ENCODE results near the gene KLB. TPM values are rescaled to one million over a fixed set of nuclear protein-coding genes. Genes with fewer than 3 reads are reported as not detected.
"Not testable (repeated sequence)": the region's sequence is repeated elsewhere in the genome, so short reads cannot be mapped to it uniquely, and the experiment has no call there.

KLB gene
- total RNA-seq = under 1 TPM; 0.03 to 0.28 (median 0.06) TPM
- 0.32 TPM for polyA plus RNA-seq
- long read RNA-seq, donor 1, partial matches to known transcripts = 0 of 2 reads
- long read RNA-seq, donor 1, other reads (novel, unspliced or antisense) = 2 of 2 reads
- long read RNA-seq, donor 2 = 0 reads
- long read RNA-seq, donor 3 = 0 reads
- long read RNA-seq, donor 4 = 0 reads

GRCh38 chr4:39406763-39407583 is at the start of gene KLB:
Gene KLB (plus strand): TSS chr4:39406930. CDS start chr4:39406950, 20 bp downstream.
- intact Hi-C loops (cut with DNase I) = no loop called here
- DNase-seq (no peak), ATAC-seq (no peak)
- 29% methylated on average over 12 of the region's 12 CpGs for WGBS
- no peak within 1 kb of the TSS for H3K27ac ChIP-seq (ENCODE audit: low read length)
- H3K27me3 ChIP-seq (ENCODE audit: control insufficient read depth, insufficient read depth) = no peaks in the 10 kb centered on the region
- H3K9me3 ChIP-seq (ENCODE audit: control insufficient read depth, low read length) = no peaks in the 10 kb centered on the region
- H3K4me1 ChIP-seq (ENCODE audit: control insufficient read depth, insufficient read depth, low read length) = no peaks in the 10 kb centered on the region
- peak within 1 kb of the TSS; percentile 16 for H3K4me3 ChIP-seq (ENCODE audit: low read length)

- ATAC-seq (no peak), DNase-seq (no peak)
- no peak overlapping the region for H3K4me3 ChIP-seq (ENCODE audit: low read length)
- no peaks in the 10 kb centered on the region for H3K9me3 ChIP-seq (ENCODE audit: control insufficient read depth, low read length)
- 94% methylated on average over 1 of the region's 1 CpG for WGBS
- intact Hi-C loops (cut with DNase I) = no loop called here
- no peak overlapping the region for H3K27ac ChIP-seq (ENCODE audit: low read length)
- no peaks in the 10 kb centered on the region for H3K27me3 ChIP-seq (ENCODE audit: control insufficient read depth, insufficient read depth)
- H3K4me1 ChIP-seq (ENCODE audit: control insufficient read depth, insufficient read depth, low read length) = no peaks in the 10 kb centered on the region
These were observed 49.7 kb upstream of the KLB start for GRCh38 chr4:39357002-39357401.

GRCh38 chr4:39360611-39361010 is 46.1 kb upstream of the KLB start:
- H3K27me3 ChIP-seq (ENCODE audit: control insufficient read depth, insufficient read depth); H3K9me3 ChIP-seq (ENCODE audit: control insufficient read depth, low read length); H3K4me1 ChIP-seq (ENCODE audit: control insufficient read depth, insufficient read depth, low read length); DNase-seq; ATAC-seq; H3K27ac ChIP-seq (ENCODE audit: low read length); intact Hi-C loops (cut with DNase I); H3K4me3 ChIP-seq (ENCODE audit: low read length): not testable (repeated sequence)
- 97% methylated on average over 4 of the region's 4 CpGs for WGBS

GRCh38 chr4:39362827-39363226 is 43.9 kb upstream of the KLB start:
- intact Hi-C loops (cut with DNase I) = no loop called here
- no peaks in the 10 kb centered on the region for H3K4me1 ChIP-seq (ENCODE audit: control insufficient read depth, insufficient read depth, low read length)
- DNase-seq = no peak
- no peaks in the 10 kb centered on the region for H3K9me3 ChIP-seq (ENCODE audit: control insufficient read depth, low read length)
- H3K27ac ChIP-seq (ENCODE audit: low read length) = no peak overlapping the region
- H3K27me3 ChIP-seq (ENCODE audit: control insufficient read depth, insufficient read depth) = no peaks in the 10 kb centered on the region
- whole genome bisulfite sequencing = 68% methylated on average over 3 of the region's 3 CpGs
- no peak for ATAC-seq
- H3K4me3 ChIP-seq (ENCODE audit: low read length) = no peak overlapping the region

GRCh38 chr4:39363773-39364393 is 42.8 kb upstream of the KLB start:
- H3K4me3 ChIP-seq (ENCODE audit: low read length) = no peak overlapping the region
- no peak overlapping the region for H3K27ac ChIP-seq (ENCODE audit: low read length)
- H3K9me3 ChIP-seq (ENCODE audit: control insufficient read depth, low read length) = no peaks in the 10 kb centered on the region
- intact Hi-C loops (cut with DNase I) = no loop called here
- H3K27me3 ChIP-seq (ENCODE audit: control insufficient read depth, insufficient read depth) = no peaks in the 10 kb centered on the region
- WGBS = 87% methylated on average over 4 of the region's 4 CpGs
- H3K4me1 ChIP-seq (ENCODE audit: control insufficient read depth, insufficient read depth, low read length) = no peaks in the 10 kb centered on the region
- ATAC-seq (no peak), DNase-seq (no peak)

- H3K4me1 ChIP-seq (ENCODE audit: control insufficient read depth, insufficient read depth, low read length) = no peaks in the 10 kb centered on the region
- intact Hi-C loops (cut with DNase I) = no loop called here
- no peaks in the 10 kb centered on the region for H3K27me3 ChIP-seq (ENCODE audit: control insufficient read depth, insufficient read depth)
- DNase-seq (no peak), ATAC-seq (no peak)
- WGBS = 6% methylated on average over 7 of the region's 7 CpGs
- peak overlapping the region; percentile 81 for H3K27ac ChIP-seq (ENCODE audit: low read length)
- no peaks in the 10 kb centered on the region for H3K9me3 ChIP-seq (ENCODE audit: control insufficient read depth, low read length)
- H3K4me3 ChIP-seq (ENCODE audit: low read length) = peak overlapping the region; percentile 94
These were observed 41.4 kb upstream of the KLB start for GRCh38 chr4:39365360-39365759.

GRCh38 chr4:39365830-39366771 is 40.6 kb upstream of the KLB start, which contains the start of gene RFC1:
Gene RFC1 (minus strand): TSS chr4:39366362. CDS start chr4:39366241, 121 bp downstream.
- ATAC-seq (peak; percentile 96), DNase-seq (peak; percentile 93 to 98 (median 97))
- Histone ChIP-seq H3K4me1 (ENCODE audit: control insufficient read depth, insufficient read depth, low read length) (no peaks in the 10 kb centered on the region), H3K4me3 (ENCODE audit: low read length) (peak within 1 kb of the TSS; percentile 94), H3K9me3 (ENCODE audit: control insufficient read depth, low read length) (no peaks in the 10 kb centered on the region), H3K27ac (ENCODE audit: low read length) (peak within 1 kb of the TSS; percentile 81), H3K27me3 (ENCODE audit: control insufficient read depth, insufficient read depth) (no peaks in the 10 kb centered on the region)
- intact Hi-C loops (cut with DNase I) = no loop called here
- WGBS = 4% methylated on average over 60 of the region's 60 CpGs

- DNase-seq (no peak), ATAC-seq (no peak)
- Histone ChIP-seq H3K4me1 (ENCODE audit: control insufficient read depth, insufficient read depth, low read length) (no peaks in the 10 kb centered on the region), H3K4me3 (ENCODE audit: low read length) (no peak overlapping the region), H3K9me3 (ENCODE audit: control insufficient read depth, low read length) (no peaks in the 10 kb centered on the region), H3K27ac (ENCODE audit: low read length) (no peak overlapping the region), H3K27me3 (ENCODE audit: control insufficient read depth, insufficient read depth) (no peaks in the 10 kb centered on the region)
- WGBS = 94% methylated on average over 6 of the region's 6 CpGs
- intact Hi-C loops (cut with DNase I) = no loop called here
These were observed 39.6 kb upstream of the KLB start for GRCh38 chr4:39367166-39367565.

- intact Hi-C loops (cut with DNase I) = no loop called here
These were observed 37.4 kb upstream of the KLB start for GRCh38 chr4:39369301-39369700.

GRCh38 chr4:39371209-39371608 is 35.5 kb upstream of the KLB start:
- H3K4me1 ChIP-seq (ENCODE audit: control insufficient read depth, insufficient read depth, low read length); H3K9me3 ChIP-seq (ENCODE audit: control insufficient read depth, low read length); ATAC-seq; intact Hi-C loops (cut with DNase I); DNase-seq; H3K4me3 ChIP-seq (ENCODE audit: low read length); H3K27me3 ChIP-seq (ENCODE audit: control insufficient read depth, insufficient read depth); H3K27ac ChIP-seq (ENCODE audit: low read length): not testable (repeated sequence)
- 82% methylated on average over 6 of the region's 6 CpGs for WGBS

More at GRCh38 chr4:39369301-39369700, 37.4 kb upstream of the KLB start:
- ATAC-seq = no peak
- Histone ChIP-seq H3K27me3 (ENCODE audit: control insufficient read depth, insufficient read depth) (no peaks in the 10 kb centered on the region), H3K4me3 (ENCODE audit: low read length) (no peak overlapping the region), H3K27ac (ENCODE audit: low read length) (no peak overlapping the region), H3K9me3 (ENCODE audit: control insufficient read depth, low read length) (no peaks in the 10 kb centered on the region), H3K4me1 (ENCODE audit: control insufficient read depth, insufficient read depth, low read length) (no peaks in the 10 kb centered on the region)
- WGBS = 66% methylated on average over 4 of the region's 4 CpGs
- DNase-seq = no peak
